GM19397 (cell line): Measurements from ENCODE around the gene KRI1.
A peak's percentile ranks its signal among the peaks of the same experiment; 100 is the strongest.
"Not testable (repeated sequence)": the region's sequence is repeated elsewhere in the genome, so short reads cannot be mapped to it uniquely, and the experiment has no call there.

Experiments
- ATAC-seq: cut with Tn5 transposase; IDR thresholded peaks from one replicate; pipeline ENCODE4 v1.9.1; 2021; ENCODE audit warnings: mild to moderate bottlenecking, moderate library complexity; ENCODE audit not compliant: unreplicated experiment

KRI1 gene

DNA sequence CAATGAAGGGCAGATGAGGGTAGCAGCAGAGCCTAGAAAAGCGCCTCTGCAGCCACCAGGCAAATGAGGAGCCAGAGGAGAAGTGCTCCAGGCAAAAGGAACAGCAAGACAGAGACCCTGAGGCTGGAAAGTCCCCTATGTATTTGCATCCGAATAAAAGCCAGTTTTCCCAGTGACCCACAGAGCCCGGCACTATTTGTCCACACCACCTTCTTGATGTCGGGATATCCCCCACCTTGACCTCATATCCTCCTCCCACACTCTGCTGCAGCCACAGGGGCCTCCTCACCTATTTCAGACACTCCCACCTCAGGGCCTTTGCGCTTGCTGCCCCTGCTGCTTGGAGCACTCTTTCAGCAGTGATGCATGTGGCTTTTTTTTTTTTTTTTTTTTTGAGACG, 15.5 kb downstream of the KRI1 start:
- no peak for ATAC-seq

DNA sequence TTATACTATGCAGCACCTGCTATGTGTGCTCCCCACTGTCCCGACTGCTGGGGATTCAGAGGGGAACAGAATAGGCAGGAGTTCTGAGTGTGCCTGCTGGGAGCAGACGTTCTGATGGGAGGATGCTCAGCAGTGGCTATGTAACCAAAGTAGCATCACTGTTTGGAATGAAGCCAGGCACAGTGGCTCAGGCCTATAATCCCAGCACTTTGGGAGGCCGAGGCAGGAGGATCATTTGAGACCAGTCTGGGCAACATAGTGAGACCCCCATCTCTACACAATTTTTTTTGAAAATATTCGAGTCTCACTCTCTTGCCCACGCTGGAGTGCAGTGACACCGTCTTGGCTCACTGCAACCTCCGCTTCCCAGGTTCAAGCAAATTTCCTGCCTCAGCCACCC, 16.1 kb downstream of the KRI1 start:
- no peak for ATAC-seq

DNA sequence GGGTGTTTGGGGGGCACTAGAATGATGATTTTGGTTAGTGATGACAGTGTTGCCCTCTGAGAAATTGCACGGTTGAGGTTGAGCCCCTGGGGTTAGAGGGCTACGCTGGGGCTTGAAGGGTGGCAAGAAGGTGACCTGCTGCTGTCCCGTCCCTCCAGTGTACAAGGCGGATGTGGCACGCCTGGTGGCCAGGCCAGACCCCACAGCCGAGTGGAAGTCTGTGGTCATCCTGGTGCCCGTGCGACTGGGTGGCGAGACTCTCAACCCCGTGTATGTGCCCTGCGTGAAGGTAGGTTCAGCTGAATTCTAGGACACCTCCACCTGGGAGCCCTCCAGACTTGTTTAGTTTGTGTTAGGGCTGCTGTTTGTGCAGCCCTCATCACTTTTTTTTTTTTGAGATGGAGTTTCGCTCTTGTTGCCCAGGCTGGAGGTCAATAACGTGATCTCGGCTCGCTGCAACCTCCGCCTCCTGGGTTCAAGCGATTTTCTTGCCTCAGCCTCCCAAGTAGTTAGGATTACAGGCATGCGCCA, 17.0 kb downstream of the KRI1 start:
- ATAC-seq, result no peak

- no peak for ATAC-seq
These were observed 19.0 kb downstream of the KRI1 start for GRCh38 chr19:10546817-10547216.

DNA sequence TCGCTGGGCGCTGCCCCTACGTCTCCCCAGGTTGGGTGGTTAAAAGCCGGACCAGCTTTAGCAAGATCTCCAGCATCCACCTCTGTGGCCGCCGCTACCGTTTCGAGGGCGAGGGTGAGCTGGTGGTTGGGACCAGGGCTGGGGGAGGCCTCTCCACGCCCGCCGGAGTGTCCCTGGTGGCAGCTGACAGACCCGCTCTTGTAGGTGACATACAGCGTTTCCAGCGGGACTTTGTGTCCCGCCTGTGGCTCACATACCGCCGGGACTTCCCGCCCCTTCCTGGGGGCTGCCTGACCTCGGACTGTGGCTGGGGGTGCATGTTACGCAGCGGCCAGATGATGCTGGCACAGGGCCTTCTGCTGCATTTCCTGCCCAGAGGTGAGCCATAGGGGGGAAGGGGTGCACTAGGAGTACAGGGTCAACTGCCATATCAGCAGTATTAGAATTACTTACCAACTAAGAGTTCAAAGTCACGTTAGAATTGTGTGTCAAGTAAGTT, 21.0 kb downstream of the KRI1 start:
- no peak for ATAC-seq

DNA sequence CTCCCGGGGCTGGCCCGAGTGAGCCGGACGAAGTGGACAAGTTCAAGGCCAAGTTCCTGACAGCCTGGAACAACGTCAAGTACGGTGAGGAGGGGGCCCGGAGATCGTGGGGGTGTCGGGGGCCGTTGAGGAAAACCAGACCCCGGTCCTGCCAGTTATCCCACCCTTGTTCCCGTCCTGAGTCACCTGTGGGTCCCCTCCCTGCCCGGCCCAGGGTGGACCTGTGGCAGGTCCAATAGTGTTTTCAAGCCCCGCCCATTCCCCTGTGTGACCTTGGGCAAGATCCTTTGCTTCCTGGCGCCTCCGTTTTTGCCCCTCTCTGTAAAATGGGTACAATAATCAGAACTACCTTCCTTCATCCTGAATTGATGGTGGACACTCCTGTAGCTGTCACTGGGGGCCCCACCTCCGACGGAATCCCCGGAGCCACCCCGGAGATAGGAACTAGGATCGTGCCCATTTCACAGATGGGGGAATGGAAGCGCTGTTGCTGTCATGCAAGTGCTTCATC, 21.5 kb downstream of the KRI1 start:
- peak; percentile 6 for ATAC-seq

DNA sequence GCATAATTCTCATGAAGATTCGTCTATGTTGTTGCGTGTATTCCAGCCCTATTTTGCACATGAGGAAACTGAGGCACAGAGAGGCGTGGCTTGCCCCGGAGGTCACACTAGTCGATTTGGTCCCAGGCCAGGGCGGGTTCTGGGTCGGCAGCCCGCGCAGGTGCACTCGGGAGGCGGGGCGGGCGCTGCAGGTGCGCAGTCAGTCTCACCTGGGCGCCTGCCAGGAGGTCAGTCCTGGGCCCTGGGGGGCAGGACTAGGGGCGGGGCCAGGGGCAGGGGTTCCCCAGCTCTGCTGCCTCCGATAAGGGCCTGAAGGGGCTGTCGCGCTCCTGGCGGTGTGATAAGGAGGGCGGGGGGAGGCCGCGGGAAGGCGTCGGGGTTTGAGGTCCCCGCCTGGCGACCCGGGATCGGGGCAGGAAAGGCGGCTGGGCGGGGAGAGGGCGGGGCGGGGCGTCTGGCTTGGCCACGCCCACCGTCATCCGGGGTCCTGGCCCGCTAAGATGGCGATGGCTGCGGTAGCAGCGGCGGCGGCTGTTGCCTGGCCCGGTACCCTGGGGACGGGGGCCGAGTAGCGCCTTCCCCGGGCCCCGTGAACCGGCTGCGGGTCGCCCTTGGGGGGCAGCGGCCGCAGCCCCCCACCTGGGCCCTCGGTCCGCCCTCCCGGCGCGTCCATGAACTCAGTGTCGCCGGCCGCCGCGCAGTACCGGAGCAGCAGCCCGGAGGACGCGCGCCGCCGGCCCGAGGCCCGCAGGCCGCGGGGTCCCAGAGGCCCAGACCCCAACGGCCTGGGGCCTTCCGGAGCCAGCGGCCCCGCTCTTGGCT, 22.2 kb downstream of the KRI1 start, which contains the start of gene ATG4D:
TSS of gene ATG4D (plus strand) at position 485 of the 822 bp plus-strand sequence. CDS start at position 672, 187 bp downstream.
- peak; percentile 82 for ATAC-seq

DNA sequence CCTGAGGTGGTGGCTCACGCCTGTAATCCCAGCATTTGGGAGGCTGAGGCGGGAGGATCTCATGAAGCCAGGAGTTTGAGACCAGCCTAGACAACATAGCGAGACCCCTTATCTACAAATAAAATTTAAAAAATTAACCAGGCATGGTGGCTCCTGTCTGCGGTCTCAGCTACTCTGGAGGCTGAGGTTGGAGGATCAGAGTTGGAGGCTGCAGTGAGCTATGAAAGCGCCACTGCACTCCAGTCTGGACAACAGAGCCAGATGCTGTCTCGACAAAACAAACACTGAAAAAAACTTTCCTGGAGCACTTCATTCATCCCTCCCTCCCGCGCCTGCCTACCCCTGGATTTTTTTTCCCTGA, 22.8 kb downstream of the KRI1 start:
- ATAC-seq, result no peak

DNA sequence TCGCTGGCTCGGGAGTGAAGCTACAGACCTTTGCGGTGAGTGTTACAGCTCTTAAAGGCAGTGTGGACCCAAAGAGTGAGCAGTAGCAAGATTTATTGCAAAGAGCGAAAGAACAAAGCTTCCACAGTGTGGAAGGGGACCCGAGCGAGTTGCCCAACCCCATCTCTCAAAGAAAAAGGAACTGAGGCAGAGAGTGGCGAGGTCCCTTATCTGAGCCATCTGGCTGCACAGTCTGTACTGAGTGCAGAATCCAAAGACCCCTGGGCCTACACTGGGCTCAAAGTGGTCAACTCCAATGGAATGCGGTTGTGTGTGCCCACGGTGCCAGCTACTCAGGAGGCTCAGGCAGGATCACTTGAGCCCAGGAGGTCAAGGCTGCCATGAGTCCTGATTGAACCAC, 26.8 kb downstream of the KRI1 start:
- not testable (repeated sequence) for ATAC-seq

DNA sequence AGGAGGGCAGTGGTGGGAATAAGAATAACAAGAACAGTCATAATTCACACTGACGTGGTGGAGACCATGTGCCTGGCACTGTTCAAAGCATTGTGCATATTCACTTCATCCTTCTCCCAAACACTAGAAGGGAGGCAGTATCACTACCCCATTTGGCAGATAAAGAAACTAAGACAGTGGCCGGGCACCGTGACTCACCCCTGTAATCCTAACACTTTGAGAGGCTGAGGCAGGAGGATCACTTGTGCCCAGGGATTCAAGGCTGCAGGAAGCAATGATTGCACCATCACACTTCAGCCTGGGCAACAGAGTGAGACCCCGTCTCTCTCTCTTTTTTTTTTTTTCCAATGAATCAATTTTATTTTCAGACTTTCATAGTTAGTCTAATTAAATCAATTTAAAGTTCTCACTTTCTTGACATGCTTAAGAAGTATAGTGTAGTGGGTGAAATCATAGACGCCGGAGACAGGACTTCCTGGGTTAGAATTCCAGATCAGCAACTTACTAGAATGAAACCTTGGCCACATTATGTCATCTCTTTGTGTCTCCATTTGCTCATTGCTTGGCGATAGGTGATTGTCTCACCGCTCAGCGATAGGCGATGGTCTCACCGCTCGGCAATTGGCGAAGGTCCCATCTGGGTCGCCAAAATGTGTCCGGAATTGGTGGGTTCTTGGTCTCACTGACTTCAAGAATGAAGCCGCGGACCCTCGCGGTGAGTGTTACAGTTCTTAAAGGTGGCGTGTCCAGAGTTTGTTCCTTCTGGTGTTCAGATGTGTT, 27.4 kb downstream of the KRI1 start:
- no peak for ATAC-seq

- ATAC-seq, result no peak
These were observed 28.1 kb downstream of the KRI1 start for GRCh38 chr19:10537668-10538067.

DNA sequence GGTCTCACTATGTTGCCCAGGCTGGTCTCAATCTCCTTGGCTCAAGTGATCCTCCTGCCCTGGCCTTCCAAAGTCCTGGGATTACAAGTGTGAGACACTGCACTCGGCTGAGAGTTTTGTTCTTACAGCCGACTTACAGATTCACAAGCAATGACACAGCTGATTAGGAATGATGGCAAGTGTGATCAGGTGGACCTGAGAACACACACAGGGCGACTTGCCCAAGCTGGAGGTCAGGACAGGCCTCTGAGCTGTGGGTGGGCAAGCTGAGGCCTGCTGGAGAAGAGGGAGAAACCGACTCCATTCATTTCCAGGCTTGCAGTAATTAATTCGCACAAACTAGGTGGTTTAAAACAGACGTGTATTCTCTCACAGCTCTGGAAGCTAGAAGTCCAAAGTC, 30.2 kb downstream of the KRI1 start:
- no peak for ATAC-seq

- ATAC-seq, result no peak
These were observed 32.0 kb downstream of the KRI1 start for GRCh38 chr19:10533646-10534386.

- no peak for ATAC-seq
These were observed 33.4 kb downstream of the KRI1 start for GRCh38 chr19:10532457-10532856.

- not testable (repeated sequence) for ATAC-seq
These were observed 38.9 kb downstream of the KRI1 start for GRCh38 chr19:10526887-10527286.

DNA sequence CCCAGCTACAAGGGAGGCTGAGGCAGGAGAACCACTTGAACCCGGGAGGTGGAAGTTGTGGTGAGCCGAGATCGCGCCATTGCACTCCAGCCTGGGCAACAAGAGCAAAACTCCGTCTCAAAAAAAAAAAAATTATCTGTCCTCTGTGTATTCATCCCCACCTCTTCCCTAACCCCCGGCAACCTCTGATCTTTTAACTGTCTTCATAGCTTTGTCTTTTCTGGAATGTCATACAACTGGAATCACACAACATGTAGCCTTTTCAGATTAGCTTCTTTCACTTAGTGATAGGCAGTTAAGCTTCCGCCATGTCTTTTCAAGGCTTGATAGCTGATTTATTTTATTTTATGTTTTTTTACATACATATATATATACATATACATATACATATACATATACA, 40.2 kb downstream of the KRI1 start:
- no peak for ATAC-seq

DNA sequence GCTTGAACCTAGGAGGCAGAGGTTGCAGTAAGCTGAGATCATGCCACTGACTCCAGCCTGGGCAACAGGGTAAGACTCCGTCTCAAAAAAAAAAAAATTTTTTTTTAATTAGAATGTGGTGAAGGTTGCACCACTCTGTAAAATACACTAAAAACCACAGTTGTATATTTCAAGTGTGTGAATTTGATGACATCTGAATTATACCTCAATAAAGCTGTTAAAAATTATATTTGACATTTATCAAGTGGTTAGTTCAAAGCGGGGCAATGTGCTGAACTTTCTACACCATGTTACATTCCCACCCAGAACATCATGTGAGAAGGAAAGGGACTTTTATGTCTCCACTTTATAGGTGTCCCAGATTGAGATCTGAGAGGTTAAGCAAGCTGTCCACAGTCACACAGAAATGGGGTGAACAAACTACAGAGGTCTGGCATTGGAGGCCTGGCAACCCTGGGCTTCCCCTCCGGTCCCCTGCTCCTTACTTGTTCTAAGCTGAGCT, 42.6 kb downstream of the KRI1 start:
- ATAC-seq, result no peak

DNA sequence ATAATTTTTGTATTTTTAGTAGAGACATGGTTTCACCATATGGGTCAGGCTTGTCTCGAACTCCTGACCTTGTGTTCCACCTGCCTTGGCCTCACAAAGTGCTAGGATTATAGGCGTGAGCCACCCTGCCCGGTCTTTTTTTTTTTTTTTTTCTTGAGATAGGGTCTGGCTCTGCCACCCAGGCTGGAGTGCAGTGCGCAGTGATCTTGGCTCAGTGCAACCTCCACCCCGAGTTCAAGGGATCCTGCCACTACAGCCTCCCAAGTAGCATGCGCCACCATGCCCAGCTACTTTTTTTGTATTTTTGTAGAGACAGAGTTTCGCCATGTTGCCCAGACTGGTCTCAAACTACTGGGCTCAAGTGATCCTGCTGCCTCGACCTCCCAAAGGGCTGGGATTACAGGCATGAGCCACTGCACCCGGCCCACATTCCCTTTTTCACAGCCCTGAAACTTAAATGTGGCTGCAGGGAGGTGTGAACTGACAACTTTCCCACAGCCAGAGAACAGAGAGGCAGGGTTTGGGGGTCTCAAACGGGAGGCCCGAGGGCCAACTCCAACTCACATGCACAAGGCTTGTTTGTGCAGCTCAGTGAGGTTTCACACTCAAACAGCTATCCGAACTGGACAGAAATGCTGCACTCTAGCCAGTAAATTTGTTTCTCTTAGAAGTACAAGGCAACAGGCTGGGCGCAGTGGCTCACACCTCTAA, 44.2 kb downstream of the KRI1 start:
- ATAC-seq, result no peak

DNA sequence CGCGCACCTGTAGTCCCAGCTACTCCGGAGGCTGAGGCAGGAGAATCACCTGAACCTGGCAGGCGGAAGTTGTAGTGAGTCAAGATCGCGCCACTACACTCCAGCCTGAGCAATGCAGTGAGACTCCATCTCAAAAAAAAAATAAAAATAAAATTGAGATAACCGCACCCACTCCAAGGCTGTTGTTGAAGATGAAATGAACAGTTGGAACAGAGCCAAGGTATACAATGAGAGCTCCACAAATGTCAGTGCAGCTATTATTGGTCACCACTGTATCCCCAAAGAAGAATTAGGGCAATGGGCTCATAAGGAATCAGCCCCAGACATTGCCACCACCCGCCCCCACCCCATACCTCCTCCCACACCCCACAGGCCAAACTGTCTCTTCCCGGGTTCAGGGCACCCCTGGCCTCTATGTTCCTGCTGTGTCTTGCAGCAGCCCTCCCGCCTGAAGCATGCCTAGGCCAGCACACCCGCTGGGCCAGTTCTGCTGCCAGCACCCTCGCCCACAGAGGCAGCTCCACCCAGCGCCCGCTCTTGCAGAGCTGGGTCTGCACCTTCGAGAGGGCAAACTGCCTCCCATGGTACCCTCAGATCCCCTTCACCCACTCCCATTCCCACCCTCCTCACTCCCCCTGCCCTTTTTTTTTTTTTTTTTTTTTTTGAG, 45.0 kb downstream of the KRI1 start:
- no peak for ATAC-seq
